HG02870 (cell line): ENCODE results near the gene CCDC86.
"Not testable (repeated sequence)": the region's sequence is repeated elsewhere in the genome, so short reads cannot be mapped to it uniquely, and the experiment has no call there.

ENCODE experiments used
- ATAC-seq: cut with Tn5 transposase; IDR thresholded peaks from one replicate; pipeline ENCODE4 v1.9.1; 2021; ENCODE audit warnings: mild to moderate bottlenecking, moderate library complexity; ENCODE audit not compliant: unreplicated experiment

Gene CCDC86, protein sequence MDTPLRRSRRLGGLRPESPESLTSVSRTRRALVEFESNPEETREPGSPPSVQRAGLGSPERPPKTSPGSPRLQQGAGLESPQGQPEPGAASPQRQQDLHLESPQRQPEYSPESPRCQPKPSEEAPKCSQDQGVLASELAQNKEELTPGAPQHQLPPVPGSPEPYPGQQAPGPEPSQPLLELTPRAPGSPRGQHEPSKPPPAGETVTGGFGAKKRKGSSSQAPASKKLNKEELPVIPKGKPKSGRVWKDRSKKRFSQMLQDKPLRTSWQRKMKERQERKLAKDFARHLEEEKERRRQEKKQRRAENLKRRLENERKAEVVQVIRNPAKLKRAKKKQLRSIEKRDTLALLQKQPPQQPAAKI

DNA sequence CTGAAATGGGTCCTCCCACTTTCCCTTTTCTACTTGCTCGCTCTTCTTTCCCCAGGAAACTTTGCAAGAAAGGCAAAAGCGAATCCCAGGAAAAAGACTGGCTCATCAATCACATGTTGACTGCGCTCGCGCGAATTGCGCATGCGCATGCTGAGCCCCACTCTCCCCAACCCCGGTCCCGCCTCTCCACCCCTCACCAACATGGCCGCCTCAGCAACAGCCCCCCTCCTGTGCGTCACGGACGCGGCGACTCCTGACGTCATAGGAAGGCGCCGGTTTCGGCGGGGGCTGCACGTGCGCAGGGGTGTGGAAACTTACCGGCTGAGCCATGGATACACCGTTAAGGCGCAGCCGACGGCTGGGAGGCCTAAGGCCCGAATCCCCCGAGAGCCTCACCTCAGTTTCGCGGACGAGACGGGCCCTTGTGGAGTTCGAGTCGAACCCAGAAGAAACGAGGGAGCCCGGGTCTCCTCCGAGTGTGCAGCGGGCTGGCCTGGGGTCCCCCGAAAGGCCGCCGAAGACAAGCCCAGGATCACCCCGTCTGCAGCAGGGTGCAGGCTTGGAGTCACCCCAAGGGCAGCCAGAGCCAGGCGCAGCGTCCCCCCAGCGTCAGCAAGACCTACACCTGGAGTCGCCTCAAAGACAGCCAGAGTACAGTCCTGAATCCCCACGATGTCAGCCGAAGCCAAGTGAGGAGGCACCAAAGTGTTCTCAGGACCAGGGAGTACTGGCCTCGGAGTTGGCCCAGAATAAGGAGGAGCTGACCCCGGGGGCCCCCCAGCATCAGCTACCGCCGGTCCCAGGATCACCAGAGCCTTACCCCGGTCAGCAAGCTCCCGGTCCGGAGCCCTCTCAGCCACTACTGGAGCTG lies at the start of gene CCDC86:
CCDC86 (plus strand) TSS at position 317 of the 871 bp plus-strand sequence; CDS start at position 329, 12 bp downstream.
- peak; percentile 66 for ATAC-seq

DNA sequence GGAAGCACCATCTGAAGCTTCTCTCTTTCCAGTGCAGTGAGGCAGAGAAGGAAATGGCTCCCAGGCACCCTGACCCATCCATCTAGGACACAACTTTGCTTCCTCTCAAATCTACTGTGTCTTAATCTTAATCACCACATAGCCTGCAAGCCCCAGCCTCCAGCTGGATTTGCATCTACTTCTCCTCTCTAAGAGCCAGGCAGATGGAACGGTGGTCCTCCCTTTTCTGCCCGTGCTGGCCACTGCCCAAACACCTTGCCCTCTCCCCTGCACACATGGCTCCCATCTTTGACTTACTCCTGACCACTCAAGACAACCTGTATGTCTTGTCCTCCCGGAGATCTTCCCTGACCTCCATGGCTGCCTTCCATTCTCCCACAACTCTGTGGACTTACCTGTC lies 49.4 kb upstream of the CCDC86 start:
- ATAC-seq, result no peak

DNA sequence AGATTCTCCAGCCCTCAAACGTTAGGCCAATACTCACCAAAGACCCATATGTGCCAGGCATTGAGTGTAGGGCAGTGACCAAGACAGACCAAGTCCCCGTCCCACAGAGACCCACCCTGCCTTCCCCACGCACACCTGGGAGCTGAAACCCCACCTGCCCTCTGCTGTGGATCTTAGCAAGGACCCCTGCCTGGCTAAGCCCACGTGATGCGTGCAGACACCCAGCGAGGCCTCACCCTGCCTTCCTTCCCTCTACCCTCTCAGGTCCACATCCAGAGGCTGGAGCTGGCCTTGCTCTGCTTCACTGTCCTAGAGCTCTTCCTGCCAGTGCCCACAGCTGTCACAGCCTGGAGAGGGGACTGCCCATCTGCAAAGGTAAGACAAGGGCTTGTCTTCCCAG lies 46.6 kb upstream of the CCDC86 start:
- ATAC-seq, result no peak

DNA sequence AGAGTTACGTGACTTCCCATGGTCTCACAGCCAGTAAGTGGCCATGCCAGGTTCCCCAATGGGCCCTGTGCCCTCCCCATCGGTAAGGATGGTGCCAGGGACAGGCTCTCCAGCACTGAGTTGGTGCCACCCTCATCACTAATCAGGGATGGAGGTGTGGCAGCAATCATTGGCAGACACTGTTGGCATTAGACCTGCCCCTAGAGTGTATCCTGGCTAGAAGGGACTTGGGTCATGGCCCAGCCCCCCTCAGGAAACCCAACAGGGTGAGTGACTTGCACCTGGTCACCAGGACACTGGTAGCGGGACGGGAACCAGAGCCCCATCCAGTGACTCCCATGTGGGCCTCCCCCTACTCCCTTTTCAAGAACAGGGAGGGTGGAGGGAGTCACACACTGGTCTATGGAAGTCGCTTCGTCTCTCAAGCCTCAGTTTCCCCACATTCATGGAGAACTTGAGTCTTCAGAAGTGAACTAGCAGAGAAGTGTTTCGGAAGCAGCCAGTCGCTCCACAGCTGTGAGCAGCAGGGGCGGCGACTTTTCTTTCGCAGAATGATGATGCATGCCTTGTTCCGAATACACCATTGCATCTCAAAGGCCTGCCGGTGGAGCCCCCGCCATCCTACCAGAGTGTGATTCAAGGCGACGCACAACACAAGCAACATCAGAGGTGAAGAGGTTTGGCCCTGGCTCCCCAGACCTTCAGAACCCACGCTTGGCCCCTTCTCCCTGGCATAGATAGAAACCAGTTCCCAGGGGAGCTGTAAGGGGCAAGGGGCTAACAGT lies 43.9 kb upstream of the CCDC86 start:
- ATAC-seq, result no peak

DNA sequence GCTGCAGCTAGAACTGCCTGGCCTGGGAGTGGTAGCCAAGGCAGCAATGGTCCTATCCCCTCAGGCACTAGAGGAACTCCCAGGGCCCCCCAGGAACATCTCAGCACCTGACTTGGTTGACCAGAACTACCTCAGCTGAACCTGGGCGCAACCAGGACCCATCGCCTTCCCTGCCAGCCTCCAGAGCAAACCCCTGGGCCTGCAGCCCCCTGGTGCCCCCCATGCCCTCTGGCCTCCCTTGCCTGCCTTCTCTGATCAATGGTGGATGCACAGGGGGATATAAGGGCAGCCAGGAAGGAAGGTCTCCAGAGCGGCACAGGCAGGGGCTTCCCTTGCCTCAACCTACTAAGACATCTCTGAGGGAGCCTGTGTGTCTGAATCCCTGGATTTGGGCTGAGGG lies 43.3 kb upstream of the CCDC86 start:
- no peak for ATAC-seq

DNA sequence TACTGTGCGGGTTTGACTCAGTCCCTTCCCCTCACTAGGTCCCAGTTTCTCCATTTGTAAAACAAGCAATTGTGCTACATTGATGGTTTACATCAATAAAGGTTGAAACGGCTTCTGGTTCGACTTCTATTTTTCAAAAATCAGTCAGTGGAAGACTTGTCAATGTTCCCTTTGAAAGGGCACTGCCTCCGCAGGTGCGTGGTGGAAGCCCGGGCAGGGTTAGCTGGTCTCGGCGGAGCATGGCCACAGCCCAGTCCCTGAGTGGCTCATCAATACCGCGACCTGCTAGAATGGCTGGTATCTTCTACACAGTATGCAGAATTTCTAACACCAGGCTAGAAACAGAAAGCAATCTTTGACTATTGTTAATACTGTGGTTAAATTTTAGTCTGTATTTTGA lies 40.7 kb upstream of the CCDC86 start:
- ATAC-seq, result no peak

DNA sequence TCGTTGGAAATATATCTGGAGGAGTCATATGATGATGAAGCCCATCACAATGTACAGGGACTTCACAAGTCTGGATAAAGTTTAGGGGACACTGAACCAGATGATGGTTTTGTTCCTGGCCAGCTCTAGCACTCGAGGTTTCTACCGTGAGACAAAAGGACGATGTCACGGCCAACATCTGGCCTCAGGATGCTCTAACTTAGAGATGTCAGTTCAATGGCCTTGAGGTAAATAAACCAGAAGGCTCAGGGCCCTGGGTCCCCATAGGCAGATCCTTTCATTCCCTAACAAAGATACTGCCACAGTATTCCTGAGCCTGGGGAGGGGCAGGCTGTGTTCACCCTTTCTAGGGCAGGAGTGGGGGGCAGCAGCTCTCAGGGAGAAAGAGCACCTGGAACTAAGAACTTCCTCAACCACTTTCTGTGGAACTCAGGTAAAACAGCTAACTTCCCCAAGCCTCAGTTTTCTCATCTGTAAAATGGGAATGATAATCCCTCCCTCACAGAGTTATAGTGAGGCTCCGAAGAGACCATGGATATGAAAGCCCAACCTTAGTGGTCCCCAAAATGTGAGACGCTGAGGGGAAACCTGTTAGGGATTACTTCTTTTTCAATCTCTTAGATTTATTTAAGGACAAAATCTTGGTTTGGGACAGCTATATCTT lies 38.5 kb upstream of the CCDC86 start:
- ATAC-seq, result no peak

DNA sequence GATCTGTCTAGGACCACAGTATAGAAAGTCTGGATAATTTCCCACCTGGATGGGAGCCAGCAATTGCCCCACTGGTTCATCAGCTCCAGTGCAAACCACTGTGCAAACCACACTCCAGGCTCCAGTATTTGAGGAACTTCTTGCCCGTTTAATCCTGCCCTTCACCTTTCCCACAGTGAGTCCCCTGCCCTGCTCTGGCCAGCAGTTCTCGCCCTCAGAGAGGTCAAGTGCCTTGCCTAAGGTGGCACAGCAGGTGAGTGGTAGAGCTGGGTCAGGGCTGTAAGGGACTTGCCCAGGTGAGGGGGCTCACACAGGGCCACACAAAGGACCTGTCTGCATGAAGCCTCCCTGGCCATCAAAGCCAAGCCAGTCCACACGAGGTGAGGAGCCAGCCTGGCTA lies 32.7 kb upstream of the CCDC86 start:
- ATAC-seq, result no peak

DNA sequence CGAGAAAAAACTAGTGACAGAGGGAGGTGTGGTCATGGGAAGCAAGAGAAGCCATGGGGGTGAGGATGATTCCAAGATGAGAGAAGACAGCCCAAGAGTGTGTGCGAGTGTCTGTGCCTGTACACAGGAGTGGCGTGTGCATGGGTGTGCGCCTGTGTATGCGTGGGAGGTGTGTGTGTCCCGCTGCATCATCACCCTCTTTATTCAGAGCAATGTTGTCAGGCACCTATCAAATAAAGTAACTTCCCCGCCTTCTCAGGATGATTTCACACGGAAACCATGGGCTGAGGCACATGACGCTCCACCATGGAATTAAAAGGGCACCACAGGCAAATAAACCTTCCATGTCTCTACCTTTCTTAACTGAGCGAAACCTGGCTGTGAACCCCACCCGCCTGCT lies 32.2 kb upstream of the CCDC86 start:
- no peak for ATAC-seq

DNA sequence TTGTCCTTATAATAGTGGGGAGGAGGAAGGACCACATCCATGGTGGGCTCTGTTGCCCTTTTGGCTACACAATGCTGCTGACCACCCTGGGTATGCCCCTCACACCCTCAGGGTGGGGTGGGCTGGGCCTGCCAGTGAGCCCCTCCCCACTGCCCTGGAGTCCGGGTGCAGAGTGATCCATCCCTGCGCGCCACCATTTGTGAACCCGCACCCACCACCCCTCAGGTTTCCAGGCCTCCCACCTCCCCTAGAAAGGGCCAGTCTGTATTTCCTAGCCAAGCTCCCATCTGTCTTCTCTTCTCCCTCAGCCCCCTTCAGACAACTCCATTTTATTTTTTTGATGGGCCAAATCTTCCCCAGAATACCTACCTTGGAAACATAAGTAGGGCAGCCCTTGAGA lies 31.8 kb upstream of the CCDC86 start:
- ATAC-seq, result no peak

DNA sequence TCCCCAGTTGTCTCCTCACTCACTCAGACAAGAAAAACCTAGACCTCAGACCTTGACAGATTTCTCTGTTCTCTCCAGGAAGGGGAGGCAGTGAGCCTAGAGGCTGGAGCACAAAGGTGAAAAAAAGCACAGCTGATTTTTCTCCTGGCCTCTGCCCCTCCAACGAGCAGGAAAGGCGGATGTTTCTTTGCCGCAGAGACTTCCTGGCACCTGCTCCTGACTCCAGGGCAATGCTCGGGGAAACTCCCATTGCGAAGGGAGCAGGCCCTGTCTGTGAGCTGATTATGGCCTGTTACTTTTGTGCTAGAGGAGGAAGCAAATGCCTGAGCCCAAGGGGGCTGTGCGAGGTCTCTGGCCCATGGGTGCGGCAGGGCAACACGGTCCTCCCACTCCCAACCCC lies 31.3 kb upstream of the CCDC86 start:
- no peak for ATAC-seq

DNA sequence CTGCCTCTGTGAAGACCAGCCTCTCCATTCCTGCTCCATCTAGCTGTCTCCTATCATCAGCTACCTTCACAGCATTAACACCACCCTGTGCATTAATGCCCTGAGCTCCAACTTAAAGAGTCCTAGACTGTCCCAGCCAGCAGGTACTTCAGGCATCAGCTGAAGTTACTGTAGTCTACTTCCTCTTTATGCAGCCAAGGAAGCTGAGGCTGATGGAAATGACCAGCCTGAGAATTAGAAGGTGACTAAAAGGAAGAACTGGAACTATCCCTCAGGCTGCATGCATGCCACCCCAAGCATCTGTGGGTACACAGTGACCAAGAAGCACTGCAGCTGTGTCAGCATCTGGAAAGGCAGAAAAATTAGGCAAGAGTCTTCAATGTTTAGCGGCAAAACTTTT lies 28.6 kb upstream of the CCDC86 start:
- ATAC-seq, result no peak

DNA sequence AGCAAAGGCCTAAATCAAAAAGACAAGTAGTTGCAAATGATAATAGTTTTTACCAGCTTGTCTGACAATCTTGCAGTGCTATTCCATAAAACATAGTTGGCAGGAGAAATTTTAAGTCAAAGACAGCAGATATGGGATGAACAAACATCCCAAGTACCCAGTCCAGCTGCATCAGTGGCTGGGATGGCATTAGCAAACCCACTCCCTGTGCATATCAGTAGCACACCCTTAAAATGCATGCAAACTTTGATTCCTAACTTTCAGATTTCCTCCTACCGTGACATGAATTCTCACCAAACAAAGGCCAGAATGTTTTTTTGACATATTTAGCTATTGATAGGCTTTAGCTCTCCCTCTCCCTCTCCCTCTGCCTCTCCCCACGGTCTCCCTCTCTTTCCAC lies 27.8 kb upstream of the CCDC86 start:
- ATAC-seq, result no peak

DNA sequence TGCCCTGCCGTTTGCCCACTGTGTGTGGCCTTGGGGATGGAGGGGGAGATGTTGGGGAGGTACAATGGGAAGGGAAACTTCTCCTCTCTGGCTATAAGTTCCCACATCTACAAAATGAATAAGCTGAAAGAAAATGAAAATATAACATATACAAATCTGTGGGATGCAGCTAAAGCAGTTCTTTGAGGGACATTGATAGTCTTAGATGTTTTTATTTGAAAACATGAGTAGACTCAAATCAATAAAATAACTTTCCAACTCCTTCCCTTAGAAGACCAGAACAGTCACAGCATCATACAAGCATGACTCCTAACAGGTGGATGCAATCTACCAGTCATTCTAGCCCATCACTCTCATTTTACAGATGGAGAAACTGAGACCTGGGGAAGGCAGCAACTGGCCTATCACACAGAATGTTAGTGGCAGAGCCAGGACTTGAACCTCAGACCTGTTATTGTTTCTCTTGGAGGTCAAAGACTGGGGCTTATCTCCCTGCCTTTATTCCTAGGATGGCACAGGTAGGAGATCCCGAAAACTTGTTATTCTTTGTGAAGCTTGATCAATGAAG lies 25.2 kb upstream of the CCDC86 start:
- no peak for ATAC-seq

DNA sequence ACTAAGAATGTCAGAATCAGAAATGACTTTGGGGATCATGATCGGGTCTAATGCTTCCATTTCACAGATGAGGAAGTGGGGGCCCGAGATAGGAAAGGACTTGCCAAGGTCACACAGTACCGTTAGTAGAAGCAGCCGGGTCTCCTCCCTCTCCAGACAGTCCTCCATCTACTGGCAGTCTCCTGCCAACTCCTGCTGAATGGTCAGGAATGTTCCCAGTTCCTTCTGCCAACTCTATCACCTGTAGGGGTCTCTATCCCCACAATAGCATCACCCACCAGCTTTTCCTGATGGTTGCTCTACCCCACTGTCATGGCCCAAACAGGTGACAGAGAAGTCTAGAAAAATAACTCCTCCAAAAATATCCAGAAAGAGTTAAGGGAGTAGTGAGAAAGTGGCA lies 23.9 kb upstream of the CCDC86 start:
- ATAC-seq, result no peak

DNA sequence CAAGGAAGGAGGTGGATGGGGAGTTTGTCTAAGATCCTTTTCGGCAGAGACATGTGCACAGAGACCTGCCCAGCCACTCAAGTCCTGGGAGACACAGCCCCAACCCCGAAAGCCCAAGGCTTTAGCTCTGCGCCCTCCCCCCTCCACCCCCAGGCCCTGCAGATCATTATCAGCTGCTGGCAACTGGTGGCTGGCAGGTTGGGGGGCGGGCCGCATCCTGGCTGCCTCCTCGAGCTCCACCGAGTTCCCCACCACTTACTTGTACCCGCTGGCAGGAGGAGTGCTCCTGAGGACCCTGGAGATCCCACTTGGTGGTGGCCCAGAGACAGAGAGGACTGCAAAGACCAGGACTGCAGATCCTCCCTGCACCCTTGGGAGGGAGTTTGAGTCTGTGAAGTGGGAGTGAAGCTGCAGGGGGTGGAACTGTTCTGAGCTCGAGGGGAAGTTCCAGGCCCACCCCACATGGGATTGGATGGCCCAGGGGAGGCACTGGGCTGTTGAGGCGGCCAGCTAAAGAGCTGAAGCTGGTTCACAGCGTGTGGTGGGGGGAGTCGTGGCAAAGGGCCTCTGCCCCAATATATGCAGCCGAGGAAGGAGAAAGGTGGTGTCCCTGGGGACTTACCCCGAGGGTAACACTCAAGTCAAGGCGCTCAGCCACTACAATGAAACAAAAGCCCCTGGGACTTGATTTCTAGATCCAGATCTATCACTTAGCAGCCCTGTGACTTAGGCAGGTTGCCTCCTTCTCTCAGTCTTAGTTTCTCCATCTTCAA lies 19.9 kb upstream of the CCDC86 start:
- no peak for ATAC-seq

DNA sequence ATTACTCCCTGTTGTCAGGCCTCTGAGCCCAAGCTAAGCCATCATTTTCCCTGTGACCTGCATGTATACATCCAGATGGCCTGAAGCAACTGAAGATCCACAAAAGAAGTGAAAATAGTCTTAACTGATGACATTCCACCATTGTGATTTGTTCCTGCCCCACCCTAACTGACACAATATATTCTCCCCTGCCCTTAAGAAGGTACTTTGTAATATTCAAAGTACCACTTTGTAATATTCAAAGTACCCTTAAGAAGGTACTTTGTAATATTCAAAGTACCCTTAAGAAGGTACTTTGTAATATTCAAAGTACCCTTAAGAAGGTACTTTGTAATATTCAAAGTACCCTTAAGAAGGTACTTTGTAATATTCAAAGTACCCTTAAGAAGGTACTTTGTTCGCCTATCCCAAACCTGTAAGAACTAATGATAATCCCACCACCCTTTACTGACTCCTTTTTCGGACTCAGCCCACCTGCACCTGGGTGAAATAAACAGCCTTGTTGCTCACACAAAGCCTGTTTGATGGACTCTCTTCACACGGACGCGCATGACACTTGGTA lies 18.1 kb upstream of the CCDC86 start:
- ATAC-seq, result not testable (repeated sequence)

DNA sequence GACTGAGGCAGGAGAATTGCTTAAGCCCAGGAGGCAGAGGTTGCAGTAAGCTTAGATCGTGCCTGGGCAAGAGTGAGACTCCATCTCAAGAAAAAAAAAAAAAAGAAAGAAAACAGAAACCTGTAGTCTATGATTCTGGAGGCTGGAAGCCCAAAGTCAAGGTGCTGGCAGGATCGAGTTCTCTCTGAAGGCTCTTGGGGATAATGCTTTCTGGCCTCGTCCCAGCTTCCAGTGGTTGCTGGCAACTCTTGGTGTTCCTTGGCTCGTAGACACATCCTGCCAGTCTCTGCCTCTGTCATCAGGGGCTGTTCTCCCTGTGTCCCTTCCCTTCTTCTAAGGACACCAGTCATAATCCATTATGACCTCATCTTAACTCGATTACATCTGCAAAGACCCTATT lies 16.8 kb upstream of the CCDC86 start:
- no peak for ATAC-seq

DNA sequence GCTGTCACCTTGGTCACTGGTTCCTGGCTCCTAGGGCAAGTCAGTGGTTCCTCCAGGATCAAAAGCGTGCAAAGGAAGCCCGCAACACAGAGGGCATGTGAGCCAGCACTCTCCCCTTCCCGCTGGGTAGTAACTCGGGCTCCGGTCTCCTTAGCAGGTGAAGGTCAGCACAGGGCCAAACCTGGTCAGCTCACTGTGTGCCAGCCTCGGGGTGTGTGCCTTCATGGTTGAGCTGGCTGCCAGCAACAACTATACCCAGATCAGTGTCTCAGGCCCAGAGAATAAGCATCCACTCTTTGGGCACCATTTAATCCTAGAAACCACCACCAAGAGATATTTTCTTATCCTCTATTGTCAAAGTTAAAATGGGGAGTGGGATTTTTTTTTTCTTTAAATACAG lies 16.1 kb upstream of the CCDC86 start:
- no peak for ATAC-seq
